OCI-M2 (cell line): ENCODE results near the gene SYS1.
A peak's percentile ranks its signal among the peaks of the same experiment; 100 is the strongest.

Source experiments
- DNase-seq: peaks from one replicate; lab custom pipeline; 2025; ENCODE audit not compliant: unreplicated experiment; lab: John Stamatoyannopoulos, UW

Gene SYS1

GRCh38 chr20:45362804-45363610 is at the start of gene SYS1:
SYS1 (plus strand) TSS chr20:45363156; CDS start chr20:45363532, 376 bp downstream.
- peak; percentile 97 for DNase-seq

- DNase-seq: no peak
These were observed 49.0 kb upstream of the SYS1 start for GRCh38 chr20:45313943-45314342.

GRCh38 chr20:45315672-45316071 is 47.3 kb upstream of the SYS1 start:
- no peak for DNase-seq

- no peak for DNase-seq
These were observed 46.5 kb upstream of the SYS1 start for GRCh38 chr20:45316150-45317080.

GRCh38 chr20:45317826-45318225 is 45.1 kb upstream of the SYS1 start:
- no peak for DNase-seq

- DNase-seq: no peak
These were observed 44.5 kb upstream of the SYS1 start for GRCh38 chr20:45318386-45318939.

GRCh38 chr20:45318948-45319347 is 44.0 kb upstream of the SYS1 start:
- DNase-seq: no peak

- DNase-seq: no peak
These were observed 41.9 kb upstream of the SYS1 start for GRCh38 chr20:45320948-45321595.

GRCh38 chr20:45322952-45323383 is 40.0 kb upstream of the SYS1 start:
- DNase-seq: no peak

- no peak for DNase-seq
These were observed 39.2 kb upstream of the SYS1 start for GRCh38 chr20:45323731-45324130.

- DNase-seq: no peak
These were observed 37.6 kb upstream of the SYS1 start for GRCh38 chr20:45325371-45325770.

GRCh38 chr20:45328451-45328850 is 34.5 kb upstream of the SYS1 start:
- no peak for DNase-seq

GRCh38 chr20:45329497-45330319 is 33.2 kb upstream of the SYS1 start:
- no peak for DNase-seq

GRCh38 chr20:45330476-45330875 is 32.5 kb upstream of the SYS1 start:
- no peak for DNase-seq

- no peak for DNase-seq
These were observed 26.2 kb upstream of the SYS1 start for GRCh38 chr20:45336530-45337366.

GRCh38 chr20:45337367-45338120 is 25.4 kb upstream of the SYS1 start:
- no peak for DNase-seq

GRCh38 chr20:45338121-45339030 is 24.6 kb upstream of the SYS1 start:
- DNase-seq: no peak

GRCh38 chr20:45339084-45339483 is 23.9 kb upstream of the SYS1 start:
- DNase-seq: no peak
